Neuron (in vitro differentiated cells): ENCODE measurements around the gene TRIM63.
A peak's percentile ranks its signal among the peaks of the same experiment; 100 is the strongest.
"Not testable (repeated sequence)": the region's sequence is repeated elsewhere in the genome, so short reads cannot be mapped to it uniquely, and the experiment has no call there.

Experiments
- H2AFZ ChIP-seq: one replicate; pipeline ENCODE4 v1.6.1; 2013; ENCODE audit warnings: low read depth, mild to moderate bottlenecking, inconsistent platforms, low read length, moderate library complexity
- H3K27me3 ChIP-seq: one replicate; pipeline ENCODE4 v1.6.1; 2013; ENCODE audit warnings: low read length; ENCODE audit not compliant: insufficient read depth
- H3K36me3 ChIP-seq: one replicate; pipeline ENCODE4 v1.6.1; 2013; ENCODE audit warnings: low read length; ENCODE audit not compliant: insufficient read depth
- H3K4me1 ChIP-seq: one replicate; pipeline ENCODE4 v1.6.1; 2013; ENCODE audit warnings: low read length; ENCODE audit not compliant: insufficient read depth
- H3K4me3 ChIP-seq: 2 replicates; pipeline ENCODE4 v1.5.1; 2013; ENCODE audit warnings: mild to moderate bottlenecking, low read length, moderate library complexity
- H3K9me3 ChIP-seq: one replicate; pipeline ENCODE4 v1.6.1; 2013; ENCODE audit warnings: low read length

TRIM63 gene

GRCh38 chr1:26067432-26067911 lies at the start of gene TRIM63:
Gene TRIM63 (minus strand): TSS chr1:26067630. CDS start chr1:26067494, 136 bp downstream.
- no peak within 1 kb of the TSS for H3K4me3 ChIP-seq
- no peaks in the 10 kb centered on the region for H3K9me3 ChIP-seq
- H3K4me1 ChIP-seq = no peaks in the 10 kb centered on the region
- H2AFZ ChIP-seq = no peak within 1 kb of the TSS
- no peaks in the 10 kb centered on the region for H3K36me3 ChIP-seq
- peaks cover 14% of the 10 kb centered on the region for H3K27me3 ChIP-seq

DNA sequence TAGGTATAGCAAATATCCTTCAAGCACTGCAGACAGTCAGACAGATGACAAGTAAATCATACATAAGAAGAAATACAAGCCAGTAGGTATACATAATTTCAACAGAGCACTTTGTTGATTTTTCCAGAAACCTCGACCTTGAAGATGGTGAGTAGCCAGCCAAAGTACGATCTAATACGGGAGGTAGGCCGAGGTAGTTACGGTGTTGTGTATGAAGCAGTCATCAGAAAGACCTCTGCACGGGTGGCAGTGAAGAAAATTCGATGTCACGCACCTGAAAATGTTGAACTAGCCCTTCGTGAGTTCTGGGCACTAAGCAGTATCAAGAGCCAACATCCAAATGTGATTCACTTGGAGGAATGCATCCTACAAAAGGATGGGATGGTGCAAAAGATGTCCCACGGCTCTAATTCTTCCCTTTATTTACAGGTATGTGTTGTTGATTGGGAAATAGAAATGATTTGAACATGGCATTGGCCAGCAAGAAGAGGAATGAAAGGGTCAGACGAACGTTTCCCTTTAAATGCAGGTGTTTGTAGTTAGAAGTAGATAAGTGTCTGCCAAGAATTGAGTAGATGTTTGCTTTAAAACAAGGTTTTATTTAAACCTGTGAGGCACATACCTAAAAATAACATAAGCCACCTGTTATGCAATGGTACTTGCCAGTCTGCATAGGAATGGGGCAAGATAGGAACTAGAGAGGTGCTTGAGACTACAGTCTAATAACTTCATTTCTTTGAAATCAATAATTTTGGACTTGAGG lies 46.9 kb upstream of the TRIM63 start:
- Histone ChIP-seq H3K27me3 (no peaks in the 10 kb centered on the region), H2AFZ (no peak overlapping the region), H3K4me1 (peaks cover 21% of the 10 kb centered on the region), H3K4me3 (no peak overlapping the region), H3K36me3 (peaks cover 37% of the 10 kb centered on the region), H3K9me3 (no peaks in the 10 kb centered on the region)

- peaks cover 26% of the 10 kb centered on the region for H3K36me3 ChIP-seq
Observed at GRCh38 chr1:26112407-26112775, 45.0 kb upstream of the TRIM63 start.

DNA sequence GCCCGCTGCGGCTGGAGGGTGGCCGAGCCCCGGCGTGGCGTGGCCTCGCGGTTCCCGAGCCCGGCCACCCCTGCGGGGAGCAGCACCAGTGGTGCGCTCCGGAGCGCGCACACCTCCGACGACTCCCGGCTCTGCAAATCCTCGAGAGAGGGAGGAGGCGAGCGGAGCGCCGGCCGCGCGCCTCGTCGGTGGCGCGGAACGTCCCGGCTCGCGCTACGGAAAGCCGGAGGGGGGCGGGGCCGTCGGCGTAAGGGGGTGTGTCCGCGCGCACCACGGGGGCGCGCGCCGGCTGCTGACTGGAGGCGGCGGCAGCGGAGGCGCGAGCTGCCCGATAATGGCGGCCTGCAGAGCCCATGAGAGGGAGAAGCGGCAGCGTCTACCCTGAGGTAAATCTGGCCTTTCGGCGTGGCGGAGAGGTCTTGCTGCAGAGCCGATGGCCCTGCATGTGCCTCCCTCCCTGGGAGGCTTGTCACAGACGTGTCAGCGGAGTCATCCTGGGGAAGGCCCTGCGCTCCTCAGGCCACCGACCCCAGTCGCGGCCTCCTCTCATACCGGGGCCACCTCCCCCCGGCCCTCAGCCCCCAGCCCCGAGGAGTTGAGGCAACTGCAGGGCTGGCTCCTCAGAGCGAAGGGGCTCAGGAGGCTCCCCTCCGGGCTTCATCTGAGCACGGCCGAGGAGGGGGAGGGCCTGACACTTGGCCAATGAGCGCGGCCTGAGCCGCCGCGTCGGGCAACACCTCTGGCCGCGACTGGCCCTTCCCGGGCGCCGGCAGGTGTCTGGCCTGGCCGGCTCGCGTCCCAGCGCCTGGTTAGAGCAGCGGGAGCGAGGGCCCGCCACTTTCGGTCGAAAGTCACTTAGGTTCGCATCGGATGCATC lies 44.3 kb upstream of the TRIM63 start, which contains the start of gene PDIK1L:
PDIK1L (plus strand) TSS at position 295 of the 877 bp plus-strand sequence. CDS start 2,485 bp downstream, outside the sequence.
- no peaks in the 10 kb centered on the region for H3K9me3 ChIP-seq
- H2AFZ ChIP-seq = peak within 1 kb of the TSS; percentile 95
- peak within 1 kb of the TSS; percentile 72 for H3K4me3 ChIP-seq
- peaks cover 21% of the 10 kb centered on the region for H3K4me1 ChIP-seq
- H3K36me3 ChIP-seq = peaks cover 22% of the 10 kb centered on the region
- H3K27me3 ChIP-seq = no peaks in the 10 kb centered on the region

More at GRCh38 chr1:26112407-26112775, 45.0 kb upstream of the TRIM63 start:
- H3K4me3 ChIP-seq = peak overlapping the region; percentile 72
- H3K27me3 ChIP-seq = no peaks in the 10 kb centered on the region
- no peaks in the 10 kb centered on the region for H3K9me3 ChIP-seq
- H3K4me1 ChIP-seq = peaks cover 21% of the 10 kb centered on the region
- peak overlapping the region; percentile 65 for H2AFZ ChIP-seq

DNA sequence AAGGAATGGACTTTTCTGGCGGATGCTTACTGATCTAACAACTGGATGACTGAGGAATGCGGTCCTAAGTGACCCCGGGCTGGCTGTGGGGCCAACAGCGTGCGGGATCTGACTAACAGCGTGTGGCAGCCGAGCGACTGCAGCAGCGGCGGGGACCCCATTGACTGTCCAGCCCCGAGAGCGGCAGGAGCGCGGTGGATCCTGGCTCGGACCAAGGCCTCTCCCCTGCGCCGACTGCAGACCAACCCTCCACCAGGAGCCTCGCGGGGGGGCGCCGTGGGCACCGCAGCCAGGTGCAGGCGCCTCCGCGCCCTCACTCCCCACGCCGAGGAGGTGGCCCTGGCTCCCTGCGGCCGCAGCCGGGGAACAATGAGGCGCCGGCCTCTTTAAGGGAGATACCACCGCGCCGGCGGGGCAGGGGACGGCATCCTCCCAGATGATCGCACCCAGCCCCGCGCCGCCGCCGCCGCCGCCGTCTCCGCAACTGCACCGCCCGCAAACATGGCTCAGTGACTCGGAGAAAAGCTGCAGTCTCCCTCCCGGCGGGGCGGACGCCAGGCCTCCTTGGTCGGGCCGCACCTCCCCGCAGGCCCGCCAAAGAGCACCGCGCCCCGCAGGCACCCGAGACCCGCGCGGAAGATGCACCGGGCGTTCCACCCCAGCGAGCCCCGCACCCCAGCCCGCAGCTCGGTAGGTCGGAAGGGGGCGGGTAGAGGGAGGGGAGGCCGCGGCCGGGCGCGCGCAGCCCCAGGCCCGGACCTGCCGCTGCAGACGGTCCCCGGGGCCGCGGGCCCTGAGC lies 43.5 kb upstream of the TRIM63 start:
- H3K4me3 ChIP-seq = peak overlapping the region; percentile 72
- H3K27me3 ChIP-seq = no peaks in the 10 kb centered on the region
- H2AFZ ChIP-seq = peak overlapping the region; percentile 95
- peaks cover 17% of the 10 kb centered on the region for H3K36me3 ChIP-seq
- H3K9me3 ChIP-seq = no peaks in the 10 kb centered on the region
- peaks cover 21% of the 10 kb centered on the region for H3K4me1 ChIP-seq

- H3K4me3 ChIP-seq = peak overlapping the region; percentile 72
- peaks cover 8% of the 10 kb centered on the region for H3K36me3 ChIP-seq
- no peak overlapping the region for H2AFZ ChIP-seq
- no peaks in the 10 kb centered on the region for H3K27me3 ChIP-seq
- H3K9me3 ChIP-seq = no peaks in the 10 kb centered on the region
- peaks cover 21% of the 10 kb centered on the region for H3K4me1 ChIP-seq
Observed at GRCh38 chr1:26109229-26110164, 42.1 kb upstream of the TRIM63 start.

DNA sequence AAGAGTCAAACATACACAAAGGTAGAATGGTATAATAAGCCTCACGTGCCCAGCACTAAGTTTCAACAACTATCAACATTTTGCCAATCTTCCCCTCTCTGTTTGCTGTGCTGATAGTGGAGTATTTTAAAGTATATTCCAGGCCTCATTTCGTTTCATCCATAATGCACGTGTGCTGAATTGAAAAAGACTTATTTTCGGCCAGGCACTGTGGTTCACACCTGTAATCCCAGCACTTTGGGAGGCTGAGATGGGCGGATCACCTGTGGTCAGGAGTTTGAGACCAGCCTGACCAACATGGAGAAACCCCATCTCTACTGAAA lies 37.8 kb upstream of the TRIM63 start:
- not testable (repeated sequence) for H3K36me3 ChIP-seq, H3K4me3 ChIP-seq, H3K4me1 ChIP-seq, H3K27me3 ChIP-seq, H3K9me3 ChIP-seq, H2AFZ ChIP-seq

DNA sequence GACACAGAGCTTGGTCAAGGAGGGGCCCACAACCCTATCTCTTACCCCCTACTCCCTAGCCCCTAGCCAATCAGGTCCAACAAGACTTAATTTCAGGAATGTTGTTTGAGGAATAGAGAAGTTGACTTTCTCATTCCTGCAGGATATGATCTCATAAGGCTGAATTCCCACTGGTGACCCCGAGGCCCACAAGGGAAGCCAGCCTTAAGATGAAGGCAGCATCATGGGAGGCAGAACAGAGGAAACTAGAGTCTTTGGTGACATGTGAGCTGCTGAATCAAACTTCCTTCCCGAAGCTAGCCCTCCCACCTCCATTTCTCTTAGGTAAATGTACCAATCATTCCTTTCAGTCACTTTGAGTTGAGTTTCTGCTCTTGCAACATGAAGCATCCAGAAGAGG lies 35.1 kb upstream of the TRIM63 start:
- H3K27me3 ChIP-seq = peaks cover 9% of the 10 kb centered on the region
- H3K4me3 ChIP-seq = no peak overlapping the region
- no peaks in the 10 kb centered on the region for H3K9me3 ChIP-seq
- no peaks in the 10 kb centered on the region for H3K4me1 ChIP-seq
- H2AFZ ChIP-seq = no peak overlapping the region
- H3K36me3 ChIP-seq = no peaks in the 10 kb centered on the region

- no peak overlapping the region for H2AFZ ChIP-seq
- H3K27me3 ChIP-seq = peaks cover 9% of the 10 kb centered on the region
- H3K4me3 ChIP-seq = no peak overlapping the region
- no peaks in the 10 kb centered on the region for H3K4me1 ChIP-seq
- no peaks in the 10 kb centered on the region for H3K9me3 ChIP-seq
- no peaks in the 10 kb centered on the region for H3K36me3 ChIP-seq
Observed at GRCh38 chr1:26102119-26102518, 34.7 kb upstream of the TRIM63 start.

GRCh38 chr1:26100204-26100603 lies 32.8 kb upstream of the TRIM63 start:
- not testable (repeated sequence) for H3K9me3 ChIP-seq, H3K4me1 ChIP-seq, H3K27me3 ChIP-seq, H3K4me3 ChIP-seq, H3K36me3 ChIP-seq, H2AFZ ChIP-seq

DNA sequence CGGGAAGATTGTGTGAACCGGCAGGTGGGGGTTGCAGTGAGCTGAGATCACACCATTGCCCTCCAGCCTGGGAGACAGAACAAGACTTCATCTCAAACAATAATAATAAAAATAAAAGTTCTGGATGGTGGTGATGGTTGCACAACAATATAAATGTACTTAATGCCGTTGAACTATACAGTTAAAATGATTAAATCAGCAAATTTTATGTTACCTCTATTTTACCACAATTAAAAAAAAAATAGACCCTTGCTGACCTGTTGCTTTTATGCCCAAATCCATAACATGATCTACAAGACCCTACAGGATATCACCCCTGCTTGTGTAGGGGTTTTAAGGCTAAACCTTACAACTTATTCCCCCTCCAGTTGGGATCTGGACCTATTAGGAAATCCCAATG lies 32.4 kb upstream of the TRIM63 start:
- no peaks in the 10 kb centered on the region for H3K36me3 ChIP-seq
- H3K4me3 ChIP-seq = no peak overlapping the region
- H3K9me3 ChIP-seq = no peaks in the 10 kb centered on the region
- H3K4me1 ChIP-seq = peaks cover 2% of the 10 kb centered on the region
- peaks cover 9% of the 10 kb centered on the region for H3K27me3 ChIP-seq
- no peak overlapping the region for H2AFZ ChIP-seq

- no peaks in the 10 kb centered on the region for H3K9me3 ChIP-seq
- H3K27me3 ChIP-seq = peaks cover 19% of the 10 kb centered on the region
- H2AFZ ChIP-seq = no peak overlapping the region
- no peaks in the 10 kb centered on the region for H3K36me3 ChIP-seq
- no peak overlapping the region for H3K4me3 ChIP-seq
- H3K4me1 ChIP-seq = peaks cover 10% of the 10 kb centered on the region
Observed at GRCh38 chr1:26098602-26099001, 31.2 kb upstream of the TRIM63 start.
